GM12892 (cell line): Measurements from ENCODE around the gene PER3.

Source experiments
- POLR2A ChIP-seq: IDR thresholded peaks from 2 replicates; pipeline ENCODE4 v1.6.1; 2011; ENCODE audit warnings: low read depth, low read length, control low read depth
- POLR2AphosphoS5 ChIP-seq: IDR thresholded peaks from 2 replicates; pipeline ENCODE4 v1.6.1; 2011; ENCODE audit warnings: low read depth, low read length, control low read depth
- TAF1 ChIP-seq: IDR thresholded peaks from 2 replicates; pipeline ENCODE4 v1.6.1; 2011; ENCODE audit warnings: low read depth, mild to moderate bottlenecking, control low read depth, low read length, borderline replicate concordance

- TF ChIP-seq POLR2A = no peak
- TF ChIP-seq POLR2AphosphoS5 = no peak
- TF ChIP-seq TAF1 = no peak
These were observed 6.5 kb upstream of the PER3 start for GRCh38 chr1:7777591-7777990.
